GM23338 (cell line): ENCODE data around the gene GCAT. TPM values are rescaled to one million over a fixed set of nuclear protein-coding genes. Genes with fewer than 3 reads are reported as not detected.

Source experiments
- ATAC-seq: fragments of 200-7000 bp; cut with Tn5 transposase; 3 replicates; pipeline ENCODE4 v1.9.1; 2020
- DNase-seq: peaks from one replicate; pipeline ENCODE4 v3.0.0-alpha.2; 2015; ENCODE audit warnings: low spot score
- H2AFZ ChIP-seq: fragments of 200-600 bp; sonication (generic); 2 replicates; pipeline ENCODE4 v1.8.0; 2016; ENCODE audit warnings: antibody characterized with exemption, mild to moderate bottlenecking, moderate library complexity
- H3F3A ChIP-seq: fragments of 200-600 bp; sonication (generic); replicated peaks from 2 replicates; pipeline ENCODE4 v1.8.0; 2017; ENCODE audit warnings: antibody characterized with exemption, mixed run types, low read depth
- H3K27ac ChIP-seq: fragments of 200-600 bp; sonication (generic); 2 replicates; pipeline ENCODE4 v1.6.1; 2016; ENCODE audit warnings: low read depth
- H3K27me3 ChIP-seq: fragments of 200-600 bp; sonication (generic); 2 replicates; pipeline ENCODE4 v1.8.0; 2016; ENCODE audit warnings: mild to moderate bottlenecking, mixed run types, moderate library complexity; ENCODE audit not compliant: insufficient read depth
- H3K36me3 ChIP-seq: fragments of 200-600 bp; sonication (generic); 2 replicates; pipeline ENCODE4 v1.8.0; 2016; ENCODE audit warnings: mild to moderate bottlenecking; ENCODE audit not compliant: insufficient read depth
- H3K4me1 ChIP-seq: fragments of 200-600 bp; sonication (generic); 2 replicates; pipeline ENCODE4 v1.8.0; 2016; ENCODE audit warnings: mild to moderate bottlenecking, moderate library complexity; ENCODE audit not compliant: insufficient read depth
- H3K4me2 ChIP-seq: fragments of 200-600 bp; sonication (generic); 2 replicates; pipeline ENCODE4 v1.7.1; 2017; ENCODE audit warnings: mixed run types
- H3K4me3 ChIP-seq: fragments of 200-600 bp; sonication (generic); 2 replicates; pipeline ENCODE4 v1.6.1; 2016; ENCODE audit warnings: mixed run types
- H3K79me2 ChIP-seq: fragments of 200-600 bp; sonication (generic); replicated peaks from 2 replicates; pipeline ENCODE4 v1.8.0; 2017; ENCODE audit warnings: mild to moderate bottlenecking; ENCODE audit not compliant: insufficient read depth
- H3K9me2 ChIP-seq: fragments of 200-600 bp; sonication (generic); 2 replicates; pipeline ENCODE4 v1.8.0; 2017; ENCODE audit not compliant: insufficient read depth
- H4K20me1 ChIP-seq: fragments of 200-600 bp; sonication (generic); replicated peaks from 2 replicates; pipeline ENCODE4 v1.8.0; 2017; ENCODE audit warnings: mild to moderate bottlenecking; ENCODE audit not compliant: insufficient read depth
- H3K27ac Mint-ChIP-seq: 2 replicates; pipeline ENCODE4 v1.8.0; 2020; ENCODE audit warnings: inconsistent platforms, mild to moderate bottlenecking, moderate library complexity, mixed read lengths
- H3K27me3 Mint-ChIP-seq: 3 replicates; pipeline ENCODE4 v1.8.0; 2022; ENCODE audit warnings: low read depth, mild to moderate bottlenecking, moderate library complexity, mixed read lengths, inconsistent platforms; ENCODE audit not compliant: insufficient read depth, poor library complexity
- H3K36me3 Mint-ChIP-seq: 3 replicates; pipeline ENCODE4 v1.8.0; 2021; ENCODE audit warnings: low read depth, mild to moderate bottlenecking, inconsistent platforms, moderate library complexity, mixed read lengths
- H3K4me1 Mint-ChIP-seq: 3 replicates; pipeline ENCODE4 v1.8.0; 2020; ENCODE audit warnings: mild to moderate bottlenecking, inconsistent platforms, mixed read lengths
- H3K4me3 Mint-ChIP-seq: 3 replicates; pipeline ENCODE4 v1.8.0; 2021; ENCODE audit warnings: moderate library complexity, mild to moderate bottlenecking, inconsistent platforms, mixed read lengths
- H3K9me3 Mint-ChIP-seq: 3 replicates; pipeline ENCODE4 v1.8.0; 2020; ENCODE audit warnings: moderate library complexity, mild to moderate bottlenecking, inconsistent platforms, mixed read lengths
- CREB1 ChIP-seq: fragments of 250-450 bp; sonication (Bioruptor Pico); IDR thresholded peaks from 2 replicates; pipeline ENCODE4 v1.5.0; 2020; ENCODE audit warnings: low read depth, mild to moderate bottlenecking, moderate library complexity
- EZH2 ChIP-seq: fragments of 200-600 bp; sonication (generic); IDR thresholded peaks from one replicate; pipeline ENCODE4 v1.8.0; 2017; ENCODE audit warnings: antibody characterized with exemption, mild to moderate bottlenecking, low read depth; ENCODE audit not compliant: unreplicated experiment
- EZH2phosphoT487 ChIP-seq: fragments of 200-600 bp; sonication (generic); IDR thresholded peaks from one replicate; pipeline ENCODE4 v1.8.1; 2018; ENCODE audit warnings: antibody characterized with exemption; ENCODE audit not compliant: unreplicated experiment
- JUNB ChIP-seq: IDR thresholded peaks from one replicate; pipeline ENCODE4 v1.6.1; 2016; ENCODE audit warnings: antibody characterized with exemption; ENCODE audit not compliant: unreplicated experiment
- NANOG ChIP-seq: IDR thresholded peaks from 2 replicates; pipeline ENCODE4 v1.6.1; 2016; ENCODE audit warnings: antibody characterized with exemption, borderline replicate concordance
- POLR2AphosphoS5 ChIP-seq: IDR thresholded peaks from 2 replicates; pipeline ENCODE4 v1.6.1; 2016; ENCODE audit warnings: antibody characterized with exemption, low read depth
- STAT1 ChIP-seq: IDR thresholded peaks from one replicate; pipeline ENCODE4 v1.6.1; 2016; ENCODE audit warnings: antibody characterized with exemption; ENCODE audit not compliant: unreplicated experiment
- ZNF114 ChIP-seq: fragments of 250-450 bp; sonication (Bioruptor Pico); IDR thresholded peaks from 2 replicates; pipeline ENCODE4 v1.5.0; 2020; ENCODE audit warnings: mild to moderate bottlenecking, moderate library complexity
- ZNF331 ChIP-seq: fragments of 250-450 bp; sonication (Bioruptor Pico); IDR thresholded peaks from 2 replicates; pipeline ENCODE4 v1.5.0; 2020; ENCODE audit warnings: low read depth, mild to moderate bottlenecking, moderate library complexity
- polyA plus RNA-seq: library from polyadenylated mRNA; unstranded; fragments of >200 nt; fragmentation: Nextera tagmentation; extraction: Ambion mirVana; gene quantifications from 2 replicates; pipeline ENCODE4 v1.2.1, GENCODE V29; 2016
- total RNA-seq: library from RNA; depleted of rRNA; stranded (reverse); fragments of >200 nt; shearing (Covaris generic); gene quantifications from 2 replicates; pipeline ENCODE4 v1.2.3, GENCODE V29; 2014
- TF ChIP-seq, protein P1 (sequence below): IDR thresholded peaks from 2 replicates; pipeline ENCODE4 v1.6.1; 2016; ENCODE audit warnings: antibody characterized with exemption
- TF ChIP-seq, protein P2 (sequence below): IDR thresholded peaks from one replicate; pipeline ENCODE4 v1.6.1; 2018; ENCODE audit warnings: antibody characterized with exemption; ENCODE audit not compliant: unreplicated experiment
- TF ChIP-seq, protein P3 (sequence below), 2 experiments: fragments of 200-600 bp in 1 of 2; sonication (generic) in 1 of 2; conservative IDR thresholded peaks; 2 replicates each; pipeline versions ENCODE4 v1.5.1 to v1.6.1; 2016 to 2017; ENCODE audit warnings: antibody characterized with exemption in 2 of 2, low read depth in 2 of 2, mild to moderate bottlenecking in 2 of 2, moderate library complexity in 1 of 2
- TF ChIP-seq, protein P4 (sequence below): fragments of 250-450 bp; sonication (Bioruptor Pico); IDR thresholded peaks from 2 replicates; pipeline ENCODE4 v1.5.0; 2020; ENCODE audit warnings: mild to moderate bottlenecking, moderate library complexity

GCAT gene
- total and polyA plus RNA-seq, 2 experiments from 2014 or later: 36.8 to 61.3 TPM

DNA sequence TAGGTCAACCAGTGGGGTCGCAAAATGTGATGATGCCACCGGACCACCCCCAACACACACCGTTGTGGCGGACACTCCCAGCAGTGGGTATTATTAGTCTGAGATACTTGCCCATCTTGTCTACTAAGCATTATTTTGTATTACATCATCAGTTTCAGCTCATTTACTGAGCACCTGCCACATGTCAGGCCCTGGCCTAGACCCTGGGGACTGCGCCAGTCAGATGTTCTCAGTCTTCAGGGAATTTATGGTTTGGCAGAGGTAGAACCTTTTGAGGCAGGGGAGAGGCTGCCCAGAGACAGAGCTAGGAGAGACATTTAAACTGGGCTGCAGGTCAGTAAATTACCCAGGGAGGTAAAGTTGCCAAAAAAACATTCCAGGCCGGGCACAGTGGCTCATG is 43.1 kb upstream of the GCAT start:
- no peaks in the 10 kb centered on the region for H3K4me1 Mint-ChIP-seq
- H2AFZ ChIP-seq: no peak overlapping the region
- TF ChIP-seq, protein P1, sequence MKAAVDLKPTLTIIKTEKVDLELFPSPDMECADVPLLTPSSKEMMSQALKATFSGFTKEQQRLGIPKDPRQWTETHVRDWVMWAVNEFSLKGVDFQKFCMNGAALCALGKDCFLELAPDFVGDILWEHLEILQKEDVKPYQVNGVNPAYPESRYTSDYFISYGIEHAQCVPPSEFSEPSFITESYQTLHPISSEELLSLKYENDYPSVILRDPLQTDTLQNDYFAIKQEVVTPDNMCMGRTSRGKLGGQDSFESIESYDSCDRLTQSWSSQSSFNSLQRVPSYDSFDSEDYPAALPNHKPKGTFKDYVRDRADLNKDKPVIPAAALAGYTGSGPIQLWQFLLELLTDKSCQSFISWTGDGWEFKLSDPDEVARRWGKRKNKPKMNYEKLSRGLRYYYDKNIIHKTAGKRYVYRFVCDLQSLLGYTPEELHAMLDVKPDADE: no peak
- TF ChIP-seq, protein P2, sequence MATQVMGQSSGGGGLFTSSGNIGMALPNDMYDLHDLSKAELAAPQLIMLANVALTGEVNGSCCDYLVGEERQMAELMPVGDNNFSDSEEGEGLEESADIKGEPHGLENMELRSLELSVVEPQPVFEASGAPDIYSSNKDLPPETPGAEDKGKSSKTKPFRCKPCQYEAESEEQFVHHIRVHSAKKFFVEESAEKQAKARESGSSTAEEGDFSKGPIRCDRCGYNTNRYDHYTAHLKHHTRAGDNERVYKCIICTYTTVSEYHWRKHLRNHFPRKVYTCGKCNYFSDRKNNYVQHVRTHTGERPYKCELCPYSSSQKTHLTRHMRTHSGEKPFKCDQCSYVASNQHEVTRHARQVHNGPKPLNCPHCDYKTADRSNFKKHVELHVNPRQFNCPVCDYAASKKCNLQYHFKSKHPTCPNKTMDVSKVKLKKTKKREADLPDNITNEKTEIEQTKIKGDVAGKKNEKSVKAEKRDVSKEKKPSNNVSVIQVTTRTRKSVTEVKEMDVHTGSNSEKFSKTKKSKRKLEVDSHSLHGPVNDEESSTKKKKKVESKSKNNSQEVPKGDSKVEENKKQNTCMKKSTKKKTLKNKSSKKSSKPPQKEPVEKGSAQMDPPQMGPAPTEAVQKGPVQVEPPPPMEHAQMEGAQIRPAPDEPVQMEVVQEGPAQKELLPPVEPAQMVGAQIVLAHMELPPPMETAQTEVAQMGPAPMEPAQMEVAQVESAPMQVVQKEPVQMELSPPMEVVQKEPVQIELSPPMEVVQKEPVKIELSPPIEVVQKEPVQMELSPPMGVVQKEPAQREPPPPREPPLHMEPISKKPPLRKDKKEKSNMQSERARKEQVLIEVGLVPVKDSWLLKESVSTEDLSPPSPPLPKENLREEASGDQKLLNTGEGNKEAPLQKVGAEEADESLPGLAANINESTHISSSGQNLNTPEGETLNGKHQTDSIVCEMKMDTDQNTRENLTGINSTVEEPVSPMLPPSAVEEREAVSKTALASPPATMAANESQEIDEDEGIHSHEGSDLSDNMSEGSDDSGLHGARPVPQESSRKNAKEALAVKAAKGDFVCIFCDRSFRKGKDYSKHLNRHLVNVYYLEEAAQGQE: no peak
- no peak for TF ChIP-seq JUNB
- no peak for TF ChIP-seq EZH2phosphoT487
- no peak for TF ChIP-seq CREB1 (CRISPR knock-in tag)
- no peak for TF ChIP-seq STAT1
- no peak for TF ChIP-seq ZNF331 (CRISPR knock-in tag)
- TF ChIP-seq EZH2: no peak
- TF ChIP-seq, protein P3, sequence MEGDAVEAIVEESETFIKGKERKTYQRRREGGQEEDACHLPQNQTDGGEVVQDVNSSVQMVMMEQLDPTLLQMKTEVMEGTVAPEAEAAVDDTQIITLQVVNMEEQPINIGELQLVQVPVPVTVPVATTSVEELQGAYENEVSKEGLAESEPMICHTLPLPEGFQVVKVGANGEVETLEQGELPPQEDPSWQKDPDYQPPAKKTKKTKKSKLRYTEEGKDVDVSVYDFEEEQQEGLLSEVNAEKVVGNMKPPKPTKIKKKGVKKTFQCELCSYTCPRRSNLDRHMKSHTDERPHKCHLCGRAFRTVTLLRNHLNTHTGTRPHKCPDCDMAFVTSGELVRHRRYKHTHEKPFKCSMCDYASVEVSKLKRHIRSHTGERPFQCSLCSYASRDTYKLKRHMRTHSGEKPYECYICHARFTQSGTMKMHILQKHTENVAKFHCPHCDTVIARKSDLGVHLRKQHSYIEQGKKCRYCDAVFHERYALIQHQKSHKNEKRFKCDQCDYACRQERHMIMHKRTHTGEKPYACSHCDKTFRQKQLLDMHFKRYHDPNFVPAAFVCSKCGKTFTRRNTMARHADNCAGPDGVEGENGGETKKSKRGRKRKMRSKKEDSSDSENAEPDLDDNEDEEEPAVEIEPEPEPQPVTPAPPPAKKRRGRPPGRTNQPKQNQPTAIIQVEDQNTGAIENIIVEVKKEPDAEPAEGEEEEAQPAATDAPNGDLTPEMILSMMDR (conservative IDR thresholded peaks at IDR 0.05; ENCODE audit: low read depth in 2 of 2): no peak
- no peak for TF ChIP-seq POLR2AphosphoS5
- TF ChIP-seq, protein P4, sequence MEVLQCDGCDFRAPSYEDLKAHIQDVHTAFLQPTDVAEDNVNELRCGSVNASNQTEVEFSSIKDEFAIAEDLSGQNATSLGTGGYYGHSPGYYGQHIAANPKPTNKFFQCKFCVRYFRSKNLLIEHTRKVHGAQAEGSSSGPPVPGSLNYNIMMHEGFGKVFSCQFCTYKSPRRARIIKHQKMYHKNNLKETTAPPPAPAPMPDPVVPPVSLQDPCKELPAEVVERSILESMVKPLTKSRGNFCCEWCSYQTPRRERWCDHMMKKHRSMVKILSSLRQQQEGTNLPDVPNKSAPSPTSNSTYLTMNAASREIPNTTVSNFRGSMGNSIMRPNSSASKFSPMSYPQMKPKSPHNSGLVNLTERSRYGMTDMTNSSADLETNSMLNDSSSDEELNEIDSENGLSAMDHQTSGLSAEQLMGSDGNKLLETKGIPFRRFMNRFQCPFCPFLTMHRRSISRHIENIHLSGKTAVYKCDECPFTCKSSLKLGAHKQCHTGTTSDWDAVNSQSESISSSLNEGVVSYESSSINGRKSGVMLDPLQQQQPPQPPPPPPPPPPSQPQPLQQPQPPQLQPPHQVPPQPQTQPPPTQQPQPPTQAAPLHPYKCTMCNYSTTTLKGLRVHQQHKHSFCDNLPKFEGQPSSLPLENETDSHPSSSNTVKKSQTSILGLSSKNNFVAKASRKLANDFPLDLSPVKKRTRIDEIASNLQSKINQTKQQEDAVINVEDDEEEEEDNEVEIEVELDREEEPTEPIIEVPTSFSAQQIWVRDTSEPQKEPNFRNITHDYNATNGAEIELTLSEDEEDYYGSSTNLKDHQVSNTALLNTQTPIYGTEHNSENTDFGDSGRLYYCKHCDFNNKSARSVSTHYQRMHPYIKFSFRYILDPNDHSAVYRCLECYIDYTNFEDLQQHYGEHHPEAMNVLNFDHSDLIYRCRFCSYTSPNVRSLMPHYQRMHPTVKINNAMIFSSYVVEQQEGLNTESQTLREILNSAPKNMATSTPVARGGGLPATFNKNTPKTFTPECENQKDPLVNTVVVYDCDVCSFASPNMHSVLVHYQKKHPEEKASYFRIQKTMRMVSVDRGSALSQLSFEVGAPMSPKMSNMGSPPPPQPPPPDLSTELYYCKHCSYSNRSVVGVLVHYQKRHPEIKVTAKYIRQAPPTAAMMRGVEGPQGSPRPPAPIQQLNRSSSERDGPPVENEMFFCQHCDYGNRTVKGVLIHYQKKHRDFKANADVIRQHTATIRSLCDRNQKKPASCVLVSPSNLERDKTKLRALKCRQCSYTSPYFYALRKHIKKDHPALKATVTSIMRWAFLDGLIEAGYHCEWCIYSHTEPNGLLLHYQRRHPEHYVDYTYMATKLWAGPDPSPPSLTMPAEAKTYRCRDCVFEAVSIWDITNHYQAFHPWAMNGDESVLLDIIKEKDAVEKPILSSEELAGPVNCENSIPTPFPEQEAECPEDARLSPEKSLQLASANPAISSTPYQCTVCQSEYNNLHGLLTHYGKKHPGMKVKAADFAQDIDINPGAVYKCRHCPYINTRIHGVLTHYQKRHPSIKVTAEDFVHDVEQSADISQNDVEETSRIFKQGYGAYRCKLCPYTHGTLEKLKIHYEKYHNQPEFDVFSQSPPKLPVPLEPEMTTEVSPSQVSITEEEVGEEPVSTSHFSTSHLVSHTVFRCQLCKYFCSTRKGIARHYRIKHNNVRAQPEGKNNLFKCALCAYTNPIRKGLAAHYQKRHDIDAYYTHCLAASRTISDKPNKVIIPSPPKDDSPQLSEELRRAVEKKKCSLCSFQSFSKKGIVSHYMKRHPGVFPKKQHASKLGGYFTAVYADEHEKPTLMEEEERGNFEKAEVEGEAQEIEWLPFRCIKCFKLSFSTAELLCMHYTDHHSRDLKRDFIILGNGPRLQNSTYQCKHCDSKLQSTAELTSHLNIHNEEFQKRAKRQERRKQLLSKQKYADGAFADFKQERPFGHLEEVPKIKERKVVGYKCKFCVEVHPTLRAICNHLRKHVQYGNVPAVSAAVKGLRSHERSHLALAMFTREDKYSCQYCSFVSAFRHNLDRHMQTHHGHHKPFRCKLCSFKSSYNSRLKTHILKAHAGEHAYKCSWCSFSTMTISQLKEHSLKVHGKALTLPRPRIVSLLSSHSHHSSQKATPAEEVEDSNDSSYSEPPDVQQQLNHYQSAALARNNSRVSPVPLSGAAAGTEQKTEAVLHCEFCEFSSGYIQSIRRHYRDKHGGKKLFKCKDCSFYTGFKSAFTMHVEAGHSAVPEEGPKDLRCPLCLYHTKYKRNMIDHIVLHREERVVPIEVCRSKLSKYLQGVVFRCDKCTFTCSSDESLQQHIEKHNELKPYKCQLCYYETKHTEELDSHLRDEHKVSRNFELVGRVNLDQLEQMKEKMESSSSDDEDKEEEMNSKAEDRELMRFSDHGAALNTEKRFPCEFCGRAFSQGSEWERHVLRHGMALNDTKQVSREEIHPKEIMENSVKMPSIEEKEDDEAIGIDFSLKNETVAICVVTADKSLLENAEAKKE (CRISPR knock-in tag): no peak
- no peak for TF ChIP-seq ZNF114
- no peak for TF ChIP-seq NANOG
- no peak overlapping the region for H3K4me3 Mint-ChIP-seq
- no peaks in the 10 kb centered on the region for H3K79me2 ChIP-seq
- no peak for DNase-seq
- no peaks in the 10 kb centered on the region for H3K4me1 ChIP-seq
- H3K27me3 Mint-ChIP-seq: peaks cover 10% of the 10 kb centered on the region
- no peak overlapping the region for H3K4me3 ChIP-seq
- no peaks in the 10 kb centered on the region for H3K9me3 Mint-ChIP-seq
- no peaks in the 10 kb centered on the region for H3K27me3 ChIP-seq
- no peaks in the 10 kb centered on the region for H3K9me2 ChIP-seq
- no peak overlapping the region for H3K27ac Mint-ChIP-seq
- H3K36me3 Mint-ChIP-seq: peaks cover 26% of the 10 kb centered on the region
- no peaks in the 10 kb centered on the region for H4K20me1 ChIP-seq
- H3K27ac ChIP-seq: no peak overlapping the region
- no peak overlapping the region for H3K4me2 ChIP-seq
- no peaks in the 10 kb centered on the region; the same call in 1 of the 2 replicates for H3K36me3 ChIP-seq
- no peak for ATAC-seq
- H3F3A ChIP-seq: no peaks in the 10 kb centered on the region
